ENCODE results near the gene FKBP8. TPM values are rescaled to one million over a fixed set of nuclear protein-coding genes. Genes with fewer than 3 reads are reported as not detected.

FKBP8 gene
- total RNA-seq, 4 donors from 2014 or later = 408 to 436 (median 418) TPM

- H3K36me3 ChIP-seq = no peaks in the 10 kb centered on the region
- H3K9me3 ChIP-seq = no peaks in the 10 kb centered on the region
- TF ChIP-seq POLR2AphosphoS5 (IDR thresholded peaks at IDR 0.05) = no peak
- no peak for TF ChIP-seq POLR2A (IDR thresholded peaks at IDR 0.05)
- TF ChIP-seq EP300 (IDR thresholded peaks at IDR 0.05) = no peak
- TF ChIP-seq CTCF (IDR thresholded peaks at IDR 0.05) = no peak
- H3K4me3 ChIP-seq = no peak overlapping the region
- H3K4me1 ChIP-seq = peaks cover 0 to 94% (median 76%) of the 10 kb centered on the region in 3 donors
- WGBS, 2 donors (ENCODE audit: low coverage in 1 of 2) = 20% methylated on average over 1 of the region's 9 CpGs; no CpG with 5 or more reads in 1 of the 2 donors
- peak overlapping the region in 3 of 4 donors; percentile 60 to 71 (median 69) for H3K27ac ChIP-seq
- ATAC-seq = peak; percentile 38
- H3K27me3 ChIP-seq = no peaks in the 10 kb centered on the region
Observed at GRCh38 chr19:18507021-18507726, 36.2 kb downstream of the FKBP8 start.

DNA sequence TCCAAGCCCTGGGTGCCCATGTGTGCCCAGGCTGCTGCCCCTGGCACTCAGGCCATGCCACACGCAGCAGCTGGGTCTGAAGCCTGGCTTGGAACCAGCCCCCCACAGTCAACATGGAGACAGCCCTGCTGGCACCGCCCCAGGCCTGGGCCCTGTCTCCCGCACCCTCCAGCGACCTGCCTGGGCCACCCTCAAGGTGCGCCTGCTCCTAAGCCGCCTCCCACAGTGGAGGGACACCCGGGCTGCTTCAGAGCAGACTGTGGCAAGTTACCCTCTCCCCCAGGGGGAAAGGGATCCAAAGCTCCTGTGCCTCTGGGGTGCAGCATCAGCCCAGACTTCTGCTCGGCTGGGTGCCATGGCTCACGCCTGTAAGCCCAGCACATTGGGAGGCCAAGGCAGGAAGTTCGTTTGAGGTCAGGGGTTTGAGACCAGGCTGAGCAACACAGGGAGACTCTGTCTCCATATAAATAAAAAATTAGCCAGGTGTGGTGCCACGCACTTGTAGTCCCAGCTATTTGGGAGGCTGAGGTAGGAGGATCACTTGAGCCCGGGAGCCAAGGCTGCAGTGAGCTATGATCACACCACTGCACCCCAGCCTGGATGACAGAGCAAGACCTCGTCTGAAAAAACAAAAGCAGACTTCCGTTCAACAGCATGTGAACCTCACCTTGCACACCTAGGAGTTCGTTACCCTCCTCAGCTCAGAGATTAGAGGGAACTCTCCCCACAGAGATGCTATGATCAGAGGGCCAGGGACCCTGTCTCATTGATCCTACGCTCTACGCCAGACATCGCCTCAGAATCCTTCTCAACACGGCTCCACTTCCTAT is 37.1 kb downstream of the FKBP8 start:
- Histone ChIP-seq H3K36me3 (no peaks in the 10 kb centered on the region), H3K4me1 (peaks cover 0 to 94% (median 84%) of the 10 kb centered on the region in 3 donors), H3K27me3 (no peaks in the 10 kb centered on the region), H3K9me3 (no peaks in the 10 kb centered on the region), H3K4me3 (no peak overlapping the region), H3K27ac (peak overlapping the region in 3 of 4 donors; percentile 60 to 71 (median 69))
- TF ChIP-seq POLR2AphosphoS5 (IDR thresholded peaks at IDR 0.05) = no peak
- no peak for TF ChIP-seq POLR2A (IDR thresholded peaks at IDR 0.05)
- TF ChIP-seq EP300 (IDR thresholded peaks at IDR 0.05) = no peak
- TF ChIP-seq CTCF (IDR thresholded peaks at IDR 0.05) = no peak
- no peak for ATAC-seq
- 79 to 92% methylated on average over 4 to 6 of the region's 19 CpGs for WGBS, 2 donors (ENCODE audit: low coverage in 1 of 2)

DNA sequence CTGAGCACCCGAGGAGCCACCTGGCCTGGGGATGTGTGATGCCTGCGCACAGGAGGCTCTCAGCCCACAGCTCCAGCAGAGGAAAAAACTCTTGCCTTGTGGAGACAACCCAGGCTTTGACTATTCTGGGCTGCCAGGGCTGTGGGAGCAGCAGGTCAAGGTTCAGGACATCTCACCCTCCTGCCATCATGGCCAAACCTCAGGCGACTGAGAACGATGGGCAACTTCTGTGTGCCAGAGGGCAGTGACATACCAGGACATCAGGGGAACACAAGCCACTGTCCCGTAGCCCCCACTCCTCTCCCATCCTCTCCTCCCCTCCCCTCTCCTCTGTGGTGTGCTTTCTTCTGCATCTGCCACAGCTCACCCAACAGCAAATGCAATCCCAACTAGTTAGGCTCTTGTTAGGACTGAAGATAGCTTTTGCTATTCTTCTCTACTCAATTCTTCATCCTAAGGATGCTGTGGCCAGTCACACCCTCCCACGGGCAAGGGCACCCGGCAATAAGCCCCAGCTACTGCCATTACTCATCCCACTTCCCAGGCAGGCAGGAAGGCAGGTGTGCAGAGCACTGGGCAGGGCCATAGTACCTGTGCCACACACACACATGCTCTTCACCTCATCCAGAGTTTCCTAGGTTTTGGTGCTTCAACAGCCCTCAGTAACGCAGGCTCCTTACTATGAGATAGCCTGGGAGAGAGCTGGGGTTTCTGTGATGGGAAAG is 38.3 kb downstream of the FKBP8 start:
- H3K4me1 ChIP-seq = peaks cover 4 to 100% (median 94%) of the 10 kb centered on the region in 3 donors
- peak overlapping the region in 3 of 4 donors; percentile 16 to 71 (median 54) for H3K27ac ChIP-seq
- H3K9me3 ChIP-seq = no peaks in the 10 kb centered on the region
- no peaks in the 10 kb centered on the region for H3K27me3 ChIP-seq
- ATAC-seq = no peak
- H3K4me3 ChIP-seq = no peak overlapping the region
- TF ChIP-seq EP300 (IDR thresholded peaks at IDR 0.05) = no peak
- no peak for TF ChIP-seq POLR2A (IDR thresholded peaks at IDR 0.05)
- TF ChIP-seq POLR2AphosphoS5 (IDR thresholded peaks at IDR 0.05) = no peak
- no peak for TF ChIP-seq CTCF (IDR thresholded peaks at IDR 0.05)
- H3K36me3 ChIP-seq = no peaks in the 10 kb centered on the region
- 70% methylated on average over 2 of the region's 8 CpGs; no CpG with 5 or more reads in 1 of the 2 donors for WGBS, 2 donors (ENCODE audit: low coverage in 1 of 2)

GRCh38 chr19:18503971-18504885 is 39.1 kb downstream of the FKBP8 start:
- Histone ChIP-seq H3K9me3 (no peaks in the 10 kb centered on the region), H3K36me3 (no peaks in the 10 kb centered on the region), H3K27ac (peak overlapping the region in 3 of 4 donors; percentile 63 to 71 (median 68)), H3K4me1 (peaks cover 4 to 100% (median 97%) of the 10 kb centered on the region in 3 donors), H3K4me3 (no peak overlapping the region), H3K27me3 (no peaks in the 10 kb centered on the region)
- ATAC-seq = peak; percentile 16
- TF ChIP-seq EP300 (IDR thresholded peaks at IDR 0.05) (no peak), CTCF (IDR thresholded peaks at IDR 0.05) (no peak), POLR2A (IDR thresholded peaks at IDR 0.05) (no peak), POLR2AphosphoS5 (IDR thresholded peaks at IDR 0.05) (no peak)
- WGBS, 2 donors (ENCODE audit: low coverage in 1 of 2) = 51 to 61% methylated on average over 4 to 5 of the region's 20 CpGs
